ENCODE data around the gene MRPL54.

Gene MRPL54

GRCh38 chr19:3785938-3786824 lies 23.7 kb downstream of the MRPL54 start, which contains the start of gene MATK:
Gene MATK (minus strand): TSS chr19:3786381. CDS start chr19:3785135, 1,246 bp downstream.
- no peak for DNase-seq

- no peak for DNase-seq
Observed at GRCh38 chr19:3788996-3789778, 26.7 kb downstream of the MRPL54 start.

- no peak for DNase-seq
Observed at GRCh38 chr19:3790209-3790734, 27.8 kb downstream of the MRPL54 start.

GRCh38 chr19:3790941-3791340 lies 28.5 kb downstream of the MRPL54 start:
- no peak for DNase-seq

GRCh38 chr19:3792114-3792513 lies 29.6 kb downstream of the MRPL54 start:
- no peak for DNase-seq

GRCh38 chr19:3793799-3794198 lies 31.3 kb downstream of the MRPL54 start:
- no peak for DNase-seq

GRCh38 chr19:3796358-3796757 lies 33.9 kb downstream of the MRPL54 start:
- no peak for DNase-seq

- no peak for DNase-seq
Observed at GRCh38 chr19:3798137-3798536, 35.7 kb downstream of the MRPL54 start.

- DNase-seq: no peak
Observed at GRCh38 chr19:3800996-3801395, 38.5 kb downstream of the MRPL54 start.

- DNase-seq: peak; percentile 56
Observed at GRCh38 chr19:3801412-3802096, 39.1 kb downstream of the MRPL54 start.

- no peak for DNase-seq
Observed at GRCh38 chr19:3803114-3803888, 40.8 kb downstream of the MRPL54 start.

- no peak for DNase-seq
Observed at GRCh38 chr19:3803986-3804385, 41.5 kb downstream of the MRPL54 start.

GRCh38 chr19:3804429-3804828 lies 41.9 kb downstream of the MRPL54 start:
- DNase-seq: no peak

- DNase-seq: no peak
Observed at GRCh38 chr19:3805859-3806258, 43.4 kb downstream of the MRPL54 start.

- DNase-seq: no peak
Observed at GRCh38 chr19:3807131-3807480, 44.6 kb downstream of the MRPL54 start.

- no peak for DNase-seq
Observed at GRCh38 chr19:3807574-3808354, 45.3 kb downstream of the MRPL54 start.

- DNase-seq: no peak
Observed at GRCh38 chr19:3808420-3809143, 46.1 kb downstream of the MRPL54 start.

GRCh38 chr19:3809881-3810707 lies 47.6 kb downstream of the MRPL54 start:
- no peak for DNase-seq

- no peak for DNase-seq
Observed at GRCh38 chr19:3810708-3811355, 48.4 kb downstream of the MRPL54 start.

All from NCI-H146 (cell line).